HEK293 (cell line): ENCODE measurements around the gene DPH2.
A peak's percentile ranks its signal among the peaks of the same experiment; 100 is the strongest.

Experiments
- CTCF ChIA-PET: fragments of 350-600 bp; formaldehyde crosslinking; extraction: SDS; loops from one replicate; lab custom pipeline; 2021; ENCODE audit warnings: antibody characterized with exemption; lab: Yijun Ruan, JAX
- POLR2A ChIA-PET: fragments of 300-600 bp; formaldehyde crosslinking; extraction: SDS; loops from one replicate; lab custom pipeline; 2020; ENCODE audit warnings: antibody characterized with exemption, inconsistent platforms; lab: Yijun Ruan, JAX
- H3K27ac ChIP-seq: fragments of 200-500 bp; sonication (Bioruptor generic); 2 replicates; pipeline ENCODE4 v1.5.1; 2014; ENCODE audit warnings: low read depth, low read length, control low read depth, inconsistent platforms; ENCODE audit errors: extremely low read depth
- H3K36me3 ChIP-seq, 2 experiments: fragments of 200-500 bp in 1 of 2; sonication (Bioruptor generic) in 1 of 2; 1 replicate in 1 of 2; 2 replicates in 1 of 2; pipeline ENCODE4 v1.5.1; 2014 to 2017; ENCODE audit warnings: inconsistent platforms in 2 of 2, low read length in 2 of 2; ENCODE audit not compliant: control insufficient read depth in 2 of 2, insufficient read depth in 1 of 2
- H3K4me1 ChIP-seq: fragments of 200-500 bp; sonication (Bioruptor generic); 2 replicates; pipeline ENCODE4 v1.5.1; 2014; ENCODE audit warnings: mild to moderate bottlenecking, low read length, inconsistent platforms; ENCODE audit not compliant: control insufficient read depth, insufficient read depth
- H3K4me3 ChIP-seq: 2 replicates; pipeline ENCODE4 v1.5.1; 2011; ENCODE audit warnings: low read depth, mild to moderate bottlenecking, control low read depth, low read length, moderate library complexity
- H3K9me3 ChIP-seq: fragments of 200-500 bp; sonication (Bioruptor generic); 2 replicates; pipeline ENCODE4 v1.5.1; 2014; ENCODE audit warnings: low read depth, low read length, inconsistent platforms; ENCODE audit not compliant: control insufficient read depth, insufficient read depth
- HOXA7 ChIP-seq: sonication (generic); formaldehyde crosslinking; IDR thresholded peaks from 2 replicates; pipeline ENCODE4 v1.8.1; 2022; ENCODE audit warnings: missing genetic modification reagents, borderline replicate concordance
- IKZF3 ChIP-seq: fragments of 450-650 bp; IDR thresholded peaks from 2 replicates; pipeline ENCODE4 v1.5.0; 2018; ENCODE audit warnings: missing biosample characterization, mild to moderate bottlenecking, missing genetic modification characterization, moderate library complexity
- KLF10 ChIP-seq: fragments of 450-650 bp; IDR thresholded peaks from 2 replicates; pipeline ENCODE4 v1.5.1; 2018; ENCODE audit warnings: missing biosample characterization, mild to moderate bottlenecking, missing genetic modification characterization
- KLF16 ChIP-seq: fragments of 450-650 bp; formaldehyde crosslinking; IDR thresholded peaks from 2 replicates; pipeline ENCODE4 v1.5.1; 2017; ENCODE audit warnings: missing biosample characterization, missing genetic modification characterization
- KLF17 ChIP-seq: fragments of 450-650 bp; formaldehyde crosslinking; IDR thresholded peaks from 2 replicates; pipeline ENCODE4 v1.5.1; 2016; ENCODE audit warnings: missing biosample characterization, missing genetic modification characterization
- KLF8 ChIP-seq: fragments of 450-650 bp; formaldehyde crosslinking; IDR thresholded peaks from 2 replicates; pipeline ENCODE4 v1.5.1; 2016; ENCODE audit warnings: missing biosample characterization, missing genetic modification characterization
- MYNN ChIP-seq: fragments of 450-650 bp; formaldehyde crosslinking; IDR thresholded peaks from 2 replicates; pipeline ENCODE4 v1.5.1; 2016; ENCODE audit warnings: missing biosample characterization, missing genetic modification characterization, borderline replicate concordance
- PRDM1 ChIP-seq: fragments of 450-650 bp; formaldehyde crosslinking; IDR thresholded peaks from 2 replicates; pipeline ENCODE4; 2016; ENCODE audit warnings: missing biosample characterization, missing genetic modification characterization
- PRDM2 ChIP-seq: fragments of 450-650 bp; formaldehyde crosslinking; IDR thresholded peaks from 2 replicates; pipeline ENCODE4 v1.5.1; 2016; ENCODE audit warnings: missing biosample characterization, missing genetic modification characterization, borderline replicate concordance
- SP2 ChIP-seq: fragments of 450-650 bp; formaldehyde crosslinking; IDR thresholded peaks from 2 replicates; pipeline ENCODE4 v1.5.1; 2016; ENCODE audit warnings: missing biosample characterization, missing genetic modification characterization
- TRIM28 ChIP-seq: IDR thresholded peaks from 2 replicates; pipeline ENCODE4 v1.6.1; 2011; ENCODE audit warnings: low read length, control low read depth, borderline replicate concordance
- WT1 ChIP-seq: fragments of 450-650 bp; formaldehyde crosslinking; IDR thresholded peaks from 2 replicates; pipeline ENCODE4 v1.5.1; 2016; ENCODE audit warnings: missing biosample characterization, missing genetic modification characterization
- ZBTB10 ChIP-seq: fragments of 450-650 bp; formaldehyde crosslinking; IDR thresholded peaks from 2 replicates; pipeline ENCODE4 v1.5.1; 2016; ENCODE audit warnings: missing biosample characterization, missing genetic modification characterization
- ZFP69B ChIP-seq: fragments of 450-650 bp; formaldehyde crosslinking; IDR thresholded peaks from 2 replicates; pipeline ENCODE4 v1.5.1; 2016; ENCODE audit warnings: missing biosample characterization, missing genetic modification characterization
- ZNF121 ChIP-seq: fragments of 450-650 bp; formaldehyde crosslinking; IDR thresholded peaks from 2 replicates; pipeline ENCODE4 v1.5.1; 2016; ENCODE audit warnings: missing biosample characterization, missing genetic modification characterization
- ZNF146 ChIP-seq: fragments of 450-650 bp; formaldehyde crosslinking; IDR thresholded peaks from 2 replicates; pipeline ENCODE4 v1.5.1; 2016; ENCODE audit warnings: missing biosample characterization, missing genetic modification characterization
- ZNF354C ChIP-seq: fragments of 450-650 bp; formaldehyde crosslinking; IDR thresholded peaks from 2 replicates; pipeline ENCODE4 v1.5.1; 2016; ENCODE audit warnings: missing biosample characterization, missing genetic modification characterization, low read depth, borderline replicate concordance
- ZNF362 ChIP-seq: fragments of 450-650 bp; formaldehyde crosslinking; IDR thresholded peaks from 2 replicates; pipeline ENCODE4 v1.5.1; 2016; ENCODE audit warnings: missing biosample characterization, missing genetic modification characterization
- ZNF501 ChIP-seq: fragments of 450-650 bp; formaldehyde crosslinking; IDR thresholded peaks from 2 replicates; pipeline ENCODE4 v1.5.1; 2016; ENCODE audit warnings: missing biosample characterization, missing genetic modification characterization
- ZNF561 ChIP-seq: fragments of 450-650 bp; IDR thresholded peaks from 2 replicates; pipeline ENCODE4 v1.5.1; 2018; ENCODE audit warnings: missing biosample characterization, missing genetic modification characterization, borderline replicate concordance
- ZNF571 ChIP-seq: fragments of 450-650 bp; formaldehyde crosslinking; IDR thresholded peaks from 2 replicates; pipeline ENCODE4 v1.5.0; 2017; ENCODE audit warnings: missing biosample characterization, missing genetic modification characterization
- ZNF623 ChIP-seq: fragments of 450-650 bp; formaldehyde crosslinking; IDR thresholded peaks from 2 replicates; pipeline ENCODE4 v1.5.1; 2016; ENCODE audit warnings: missing biosample characterization, missing genetic modification characterization
- ZNF777 ChIP-seq: fragments of 450-650 bp; formaldehyde crosslinking; IDR thresholded peaks from 2 replicates; pipeline ENCODE4 v1.5.1; 2017; ENCODE audit warnings: missing biosample characterization, missing genetic modification characterization, borderline replicate concordance
- ZNF785 ChIP-seq: fragments of 450-650 bp; formaldehyde crosslinking; IDR thresholded peaks from 2 replicates; pipeline ENCODE4 v1.5.1; 2016; ENCODE audit warnings: missing biosample characterization, missing genetic modification characterization
- ZNF791 ChIP-seq: fragments of 450-650 bp; formaldehyde crosslinking; IDR thresholded peaks from 2 replicates; pipeline ENCODE4 v1.5.1; 2016; ENCODE audit warnings: missing biosample characterization, missing genetic modification characterization
- ZNF830 ChIP-seq: fragments of 450-650 bp; IDR thresholded peaks from 2 replicates; pipeline ENCODE4 v1.5.0; 2018; ENCODE audit warnings: missing biosample characterization, missing genetic modification characterization, low read depth, mild to moderate bottlenecking, moderate library complexity
- ZNF837 ChIP-seq: fragments of 450-650 bp; formaldehyde crosslinking; IDR thresholded peaks from 2 replicates; pipeline ENCODE4 v1.5.1; 2016; ENCODE audit warnings: missing biosample characterization, missing genetic modification characterization
- ZSCAN23 ChIP-seq: fragments of 450-650 bp; formaldehyde crosslinking; IDR thresholded peaks from 2 replicates; pipeline ENCODE4 v1.5.1; 2016; ENCODE audit warnings: missing biosample characterization, missing genetic modification characterization

Gene DPH2

GRCh38 chr1:43933386-43934100, 36.3 kb upstream of the DPH2 start, which contains the start of gene ARTN:
Gene ARTN (plus strand): TSS chr1:43933801. CDS start chr1:43935657, 1,856 bp downstream.
- POLR2A ChIA-PET = interaction anchor here (0.9 to 1.2 kb wide), 2 partner anchors 14 to 170 kb away, joined by 3 read pairs; partner anchors contain the start of gene IPO13
- H3K27ac ChIP-seq = peak within 1 kb of the TSS; percentile 7; the same call in 1 of the 2 replicates
- TF ChIP-seq KLF16 (tag by site-specific recombination) (peak; percentile 74), ZNF362 (tag by site-specific recombination) (no peak), ZNF501 (tag by site-specific recombination) (0 out of 2 replicates have a peak, but pooled peaks have one; percentile 42), ZNF571 (no peak), ZNF777 (0 out of 2 replicates have a peak, but pooled peaks have one; percentile 2), ZBTB10 (tag by site-specific recombination) (peak; percentile 73; the same call in 1 of the 2 replicates), ZFP69B (tag by site-specific recombination) (no peak), KLF17 (tag by site-specific recombination) (0 out of 2 replicates have a peak, but pooled peaks have one; percentile 43), ZNF837 (tag by site-specific recombination) (no peak), ZNF623 (tag by site-specific recombination) (no peak), TRIM28 (no peak), ZNF791 (no peak), ZNF146 (tag by site-specific recombination) (0 out of 2 replicates have a peak, but pooled peaks have one; percentile 6), ZNF121 (tag by site-specific recombination) (no peak), IKZF3 (tag by site-specific recombination) (peak; percentile 73; the same call in 1 of the 2 replicates), SP2 (tag by site-specific recombination) (peak; percentile 71), WT1 (peak; percentile 46), ZNF830 (tag by site-specific recombination) (no peak), HOXA7 (CRISPR knock-in tag) (no peak), ZNF785 (no peak), PRDM1 (tag by site-specific recombination) (no peak; the same call in 1 of the 2 replicates), ZSCAN23 (tag by site-specific recombination) (no peak), KLF10 (tag by site-specific recombination) (peak; percentile 97), ZNF561 (tag by site-specific recombination) (peak; percentile 37; the same call in 1 of the 2 replicates), ZNF354C (tag by site-specific recombination) (no peak), PRDM2 (no peak), KLF8 (tag by site-specific recombination) (peak; percentile 89), MYNN (no peak)

More at GRCh38 chr1:43933386-43934100, 36.3 kb upstream of the DPH2 start, which contains the start of gene ARTN:
- CTCF ChIA-PET = interaction anchor here (0.6 to 12.4 kb wide), 26 partner anchors 7 to 519 kb away, joined by 3 to 555 read pairs (median 6); partner anchors contain the start of gene IPO13
- Histone ChIP-seq H3K9me3 (no peaks in the 10 kb centered on the region), H3K36me3 (peaks cover 0 to 9% of the 10 kb centered on the region in 2 experiments; a peak in 1 of 3 replicates), H3K4me1 (peaks cover 3% of the 10 kb centered on the region; the same call in 1 of the 2 replicates), H3K4me3 (peak within 1 kb of the TSS; percentile 35)
